GM21717 (cell line): ENCODE results near the gene CFAP119.
A peak's percentile ranks its signal among the peaks of the same experiment; 100 is the strongest.

Experiments used
- ATAC-seq: cut with Tn5 transposase; IDR thresholded peaks from one replicate; pipeline ENCODE4 v1.9.1; 2021; ENCODE audit warnings: mild to moderate bottlenecking, moderate library complexity; ENCODE audit not compliant: unreplicated experiment

The CFAP119 gene

DNA sequence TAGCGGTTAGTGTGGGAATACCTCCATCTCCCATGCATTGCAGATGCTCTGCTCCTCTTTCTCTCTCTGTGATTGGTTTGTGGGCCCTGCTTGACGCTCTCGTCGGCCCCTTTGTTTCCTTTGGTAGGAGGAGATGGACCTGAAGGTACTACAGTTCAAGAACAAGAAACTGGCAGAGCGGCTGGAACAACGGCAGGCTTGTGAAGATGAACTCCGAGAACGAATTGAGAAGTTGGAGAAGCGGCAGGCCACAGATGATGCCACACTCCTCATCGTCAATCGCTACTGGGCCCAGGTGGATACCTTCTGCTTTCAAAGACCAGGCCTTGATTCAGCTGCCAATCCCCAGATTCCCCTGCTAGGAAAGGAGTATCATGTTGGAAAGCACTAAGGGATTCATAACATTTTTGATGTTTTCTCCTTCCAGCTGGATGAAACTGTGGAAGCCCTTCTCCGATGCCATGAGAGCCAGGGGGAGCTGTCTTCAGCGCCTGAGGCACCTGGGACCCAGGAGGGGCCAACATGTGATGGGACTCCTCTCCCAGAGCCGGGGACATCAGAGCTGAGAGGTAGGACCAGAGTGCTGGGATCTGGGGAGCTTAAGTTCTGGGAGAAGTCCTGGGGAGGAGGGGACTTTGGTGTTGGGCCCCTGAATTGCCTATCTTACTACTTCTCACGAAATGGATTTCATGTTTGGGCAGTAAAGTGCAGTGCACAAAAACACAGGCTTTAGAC is 1.3 kb upstream of the CFAP119 start:
- ATAC-seq = no peak

DNA sequence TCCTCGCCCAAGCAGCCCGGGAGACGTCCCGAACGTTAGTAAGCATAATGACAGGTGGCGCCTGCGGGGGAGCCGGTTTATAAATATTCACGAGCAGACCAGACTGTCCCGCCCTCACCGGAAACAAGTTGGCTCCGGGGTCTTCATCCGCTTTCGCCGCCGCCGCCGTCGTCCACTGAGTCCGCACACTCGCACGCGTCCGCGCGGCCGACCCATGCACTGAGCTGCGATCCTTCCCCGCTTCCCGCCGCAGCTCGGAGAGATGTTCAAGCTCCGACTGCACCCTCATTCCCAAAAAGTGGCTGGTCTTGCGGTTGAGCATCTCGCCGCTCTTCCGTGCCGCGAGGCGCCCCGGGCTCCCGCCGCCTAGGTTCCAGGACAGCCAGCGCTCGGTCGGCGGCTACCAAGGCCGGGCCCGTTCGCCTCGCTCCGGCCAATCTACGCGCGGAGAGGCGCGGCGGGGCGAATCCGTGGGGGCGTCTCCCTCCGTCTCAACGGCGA is 385 bp downstream of the CFAP119 start:
- peak; percentile 19 for ATAC-seq

DNA sequence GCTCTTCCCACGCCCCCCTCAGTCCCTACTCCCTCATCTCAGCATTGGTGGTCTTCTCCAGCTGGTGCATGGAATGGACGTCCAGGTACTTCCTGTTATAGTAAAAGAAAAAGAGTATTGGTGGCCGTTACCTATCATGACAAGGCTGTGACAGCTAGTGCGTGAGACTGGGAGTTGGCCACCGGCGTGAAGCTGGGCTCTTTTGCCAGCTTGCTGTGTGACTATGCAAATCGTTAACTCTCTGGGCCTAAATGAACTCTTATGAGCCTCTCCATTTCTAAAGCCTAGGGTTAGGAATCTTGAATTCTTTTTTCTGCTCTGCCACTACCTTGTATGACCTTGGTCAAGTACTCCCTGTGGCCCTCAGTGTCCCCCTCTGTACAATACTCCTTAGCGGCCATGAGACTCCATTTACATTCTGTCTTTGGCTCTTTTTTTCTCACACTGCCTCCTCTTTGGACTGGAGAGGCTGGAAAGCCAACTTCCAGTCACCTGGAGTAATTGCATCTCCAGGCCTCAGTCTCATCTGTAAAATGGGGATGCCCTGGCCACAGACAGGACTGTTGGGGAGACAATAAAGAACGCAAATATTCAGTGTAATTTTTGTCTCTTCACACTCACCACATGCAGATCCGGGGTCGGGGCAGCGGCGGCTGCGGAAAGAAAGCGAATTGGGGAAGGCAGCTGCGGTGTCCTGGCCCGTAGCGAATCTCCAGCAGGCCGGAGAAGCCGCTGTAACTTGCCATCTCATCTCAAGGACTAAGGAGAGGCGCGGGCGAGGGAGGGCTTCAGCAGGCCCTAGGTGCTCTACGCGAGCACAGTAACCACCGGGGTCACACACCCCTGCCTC is 1.1 kb downstream of the CFAP119 start:
- no peak for ATAC-seq

DNA sequence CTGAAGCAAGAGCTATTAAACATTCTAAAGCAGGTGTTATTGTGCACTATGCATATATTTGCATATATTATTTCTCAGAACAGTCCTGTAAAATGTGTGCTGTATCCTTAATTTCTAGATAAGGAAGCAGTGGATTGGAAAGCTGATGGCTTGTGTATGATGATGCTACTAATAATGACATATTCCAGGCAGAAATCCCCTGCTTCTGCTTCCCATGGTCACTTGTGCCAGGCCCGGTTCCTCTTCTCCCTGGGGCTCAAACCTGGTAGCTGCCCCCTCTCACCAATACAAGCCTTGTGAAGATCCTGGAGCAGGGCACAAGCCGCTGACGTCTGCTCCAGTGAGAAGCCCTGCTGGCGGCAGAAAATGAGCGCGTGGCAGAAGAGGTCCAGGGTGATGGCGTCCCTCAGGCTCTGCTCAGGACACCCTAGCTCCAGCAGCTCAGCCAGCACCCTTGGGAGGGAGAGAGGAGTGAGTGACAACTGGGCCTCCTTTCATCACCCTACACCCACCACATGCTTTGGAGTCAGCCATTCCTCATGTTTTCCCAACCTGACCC is 1.8 kb downstream of the CFAP119 start:
- ATAC-seq = no peak

DNA sequence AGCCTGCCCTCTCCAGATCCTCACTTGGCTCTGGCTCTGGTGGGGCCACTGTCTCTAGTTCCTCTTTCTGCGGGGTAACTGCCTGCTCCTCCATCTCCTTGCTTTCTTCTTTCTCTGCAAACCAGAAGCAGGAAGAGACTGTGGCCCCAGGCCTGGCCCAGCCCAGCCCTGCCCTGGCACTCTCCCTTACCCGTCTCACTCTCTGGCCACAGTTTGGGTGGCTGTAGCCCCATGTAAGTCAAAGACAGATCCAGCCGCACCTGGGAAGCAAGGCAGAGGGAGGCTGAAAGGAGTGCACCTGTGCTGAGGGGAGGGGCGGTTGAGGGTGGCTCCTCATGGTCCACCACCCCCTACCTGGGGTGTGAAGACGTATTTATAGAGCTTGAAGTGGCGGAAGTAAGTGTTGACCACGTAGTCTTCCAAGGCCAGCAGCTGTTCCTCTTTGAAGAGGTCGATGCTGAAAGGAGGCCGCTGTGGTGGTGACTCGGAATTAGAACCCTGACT is 2.8 kb downstream of the CFAP119 start:
- ATAC-seq = no peak

DNA sequence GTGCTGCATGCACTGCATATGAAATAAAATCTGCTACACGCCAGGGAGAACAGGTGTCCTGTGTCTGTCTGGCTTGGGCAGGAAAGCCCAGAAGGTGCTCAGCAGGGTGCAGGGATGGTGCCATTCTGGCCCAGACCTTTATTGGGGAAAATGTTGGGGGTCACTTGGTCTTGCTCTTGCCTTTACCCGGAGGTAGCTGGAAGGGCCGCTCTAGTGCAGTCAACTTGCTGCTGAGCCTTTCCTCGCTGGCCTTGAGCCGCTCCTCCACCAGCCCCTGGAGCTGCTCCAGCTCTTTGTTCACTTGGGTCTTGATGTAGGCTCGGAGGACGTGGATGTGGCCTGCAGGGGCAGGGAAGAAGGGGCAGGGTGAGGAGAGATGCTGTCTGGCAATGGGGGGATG is 4.5 kb downstream of the CFAP119 start:
- no peak for ATAC-seq

DNA sequence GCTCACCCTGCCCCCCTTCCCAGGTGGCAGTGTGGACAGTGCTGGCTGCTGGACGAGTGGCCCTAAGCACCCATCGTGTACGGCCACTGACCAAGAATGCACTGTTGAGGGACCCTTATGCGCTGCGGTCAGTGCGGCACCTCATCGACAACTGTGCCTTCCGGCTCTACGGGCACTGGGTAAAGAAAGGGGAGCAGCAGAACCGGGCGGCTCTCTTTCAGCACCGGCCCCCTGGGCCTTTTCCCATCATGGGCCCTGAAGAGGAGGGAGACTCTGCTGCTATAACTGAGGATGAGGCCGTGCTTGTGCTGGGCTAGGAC is 5.1 kb downstream of the CFAP119 start:
- ATAC-seq = no peak

DNA sequence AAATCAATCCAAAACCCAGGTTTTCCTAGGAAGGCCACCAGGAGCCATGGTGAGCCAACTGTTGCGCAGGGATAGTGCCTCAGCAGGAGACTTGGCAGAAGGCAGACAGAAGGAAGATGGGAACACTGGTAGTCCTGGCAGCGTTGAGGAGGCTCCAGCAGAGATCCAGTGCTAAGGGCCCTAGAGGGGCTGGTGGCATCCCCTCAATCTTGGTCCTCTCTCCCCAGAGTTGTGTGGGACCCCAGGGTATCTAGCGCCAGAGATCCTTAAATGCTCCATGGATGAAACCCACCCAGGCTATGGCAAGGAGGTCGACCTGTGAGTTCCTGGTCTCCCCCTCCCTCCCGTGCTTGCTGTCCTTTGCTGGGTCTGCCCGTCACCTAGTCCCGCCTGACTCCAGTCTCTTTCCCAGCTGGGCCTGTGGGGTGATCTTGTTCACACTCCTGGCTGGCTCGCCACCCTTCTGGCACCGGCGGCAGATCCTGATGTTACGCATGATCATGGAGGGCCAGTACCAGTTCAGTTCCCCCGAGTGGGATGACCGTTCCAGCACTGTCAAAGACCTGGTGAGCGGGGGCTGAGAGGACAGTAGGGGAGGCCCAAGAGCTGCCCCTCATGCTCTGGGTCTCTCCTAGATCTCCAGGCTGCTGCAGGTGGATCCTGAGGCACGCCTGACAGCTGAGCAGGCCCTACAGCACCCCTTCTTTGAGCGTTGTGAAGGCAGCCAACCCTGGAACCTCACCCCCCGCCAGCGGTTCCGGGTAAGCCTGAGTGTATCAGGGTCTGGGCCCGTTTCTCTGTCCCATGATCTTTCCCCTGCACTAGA is 5.7 kb downstream of the CFAP119 start:
- ATAC-seq = no peak

DNA sequence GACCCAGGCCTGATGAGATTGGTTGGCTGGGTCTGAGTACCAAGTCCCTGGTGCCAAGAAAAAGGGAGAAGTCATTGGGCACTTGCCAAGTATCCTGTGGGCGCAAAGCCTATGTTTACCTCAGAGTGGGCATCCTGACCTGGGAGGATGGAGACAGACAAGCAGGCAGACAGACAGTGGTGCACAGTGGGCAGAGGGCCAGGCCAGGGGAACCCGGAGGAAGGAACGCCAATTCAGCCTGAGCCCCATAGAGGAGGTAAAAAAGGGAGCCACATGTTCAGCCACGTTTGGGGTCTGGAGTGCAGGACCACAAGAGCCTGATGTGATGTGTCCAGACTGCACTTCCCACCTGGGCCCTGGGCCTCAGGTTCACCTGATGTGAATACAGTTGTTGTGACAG is 8.3 kb downstream of the CFAP119 start:
- ATAC-seq = no peak

DNA sequence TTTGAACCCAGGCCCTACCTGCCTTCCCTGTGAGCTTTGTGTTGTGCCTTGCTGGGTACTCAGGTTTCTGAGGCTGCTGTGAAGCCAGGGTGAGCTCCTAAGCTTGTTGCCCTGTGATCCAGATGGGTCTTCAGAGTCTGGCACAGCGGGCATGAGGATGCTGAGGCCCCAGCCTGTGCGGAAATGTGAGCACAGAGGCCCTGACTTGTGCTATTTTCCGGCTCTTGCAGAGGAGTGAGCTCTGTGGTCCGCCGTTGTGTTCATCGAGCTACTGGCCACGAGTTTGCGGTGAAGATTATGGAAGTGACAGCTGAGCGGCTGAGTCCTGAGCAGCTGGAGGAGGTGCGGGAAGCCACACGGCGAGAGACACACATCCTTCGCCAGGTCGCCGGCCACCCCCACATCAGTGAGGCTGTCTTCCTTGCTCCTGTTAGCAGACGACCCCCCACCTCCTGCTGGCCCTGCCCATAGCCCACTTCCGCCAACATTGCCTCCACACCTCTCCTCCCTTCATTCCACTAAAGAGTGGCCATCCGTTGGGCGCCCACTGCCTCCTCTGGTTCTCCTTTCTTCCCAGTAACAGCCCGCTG is 10.9 kb downstream of the CFAP119 start:
- ATAC-seq = no peak

DNA sequence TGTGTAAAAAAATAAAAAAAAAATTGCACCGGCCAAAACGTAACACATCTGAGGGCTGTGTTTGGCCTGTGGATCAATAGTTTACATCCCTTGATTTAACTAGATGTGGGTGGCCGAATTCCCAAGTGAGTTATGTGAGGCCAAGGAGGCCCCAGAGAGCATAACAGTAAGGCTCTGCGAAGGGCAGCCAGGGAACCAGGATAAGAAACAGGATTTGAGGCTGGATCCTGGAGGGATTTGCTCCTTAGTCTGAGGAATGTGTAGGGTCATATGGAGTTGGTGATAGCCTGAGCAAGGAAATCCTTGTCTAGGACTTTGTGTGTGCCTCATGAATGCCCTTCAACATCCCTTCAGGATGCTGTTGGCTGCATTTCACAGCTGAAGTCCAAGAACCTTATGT is 11.7 kb downstream of the CFAP119 start:
- no peak for ATAC-seq

DNA sequence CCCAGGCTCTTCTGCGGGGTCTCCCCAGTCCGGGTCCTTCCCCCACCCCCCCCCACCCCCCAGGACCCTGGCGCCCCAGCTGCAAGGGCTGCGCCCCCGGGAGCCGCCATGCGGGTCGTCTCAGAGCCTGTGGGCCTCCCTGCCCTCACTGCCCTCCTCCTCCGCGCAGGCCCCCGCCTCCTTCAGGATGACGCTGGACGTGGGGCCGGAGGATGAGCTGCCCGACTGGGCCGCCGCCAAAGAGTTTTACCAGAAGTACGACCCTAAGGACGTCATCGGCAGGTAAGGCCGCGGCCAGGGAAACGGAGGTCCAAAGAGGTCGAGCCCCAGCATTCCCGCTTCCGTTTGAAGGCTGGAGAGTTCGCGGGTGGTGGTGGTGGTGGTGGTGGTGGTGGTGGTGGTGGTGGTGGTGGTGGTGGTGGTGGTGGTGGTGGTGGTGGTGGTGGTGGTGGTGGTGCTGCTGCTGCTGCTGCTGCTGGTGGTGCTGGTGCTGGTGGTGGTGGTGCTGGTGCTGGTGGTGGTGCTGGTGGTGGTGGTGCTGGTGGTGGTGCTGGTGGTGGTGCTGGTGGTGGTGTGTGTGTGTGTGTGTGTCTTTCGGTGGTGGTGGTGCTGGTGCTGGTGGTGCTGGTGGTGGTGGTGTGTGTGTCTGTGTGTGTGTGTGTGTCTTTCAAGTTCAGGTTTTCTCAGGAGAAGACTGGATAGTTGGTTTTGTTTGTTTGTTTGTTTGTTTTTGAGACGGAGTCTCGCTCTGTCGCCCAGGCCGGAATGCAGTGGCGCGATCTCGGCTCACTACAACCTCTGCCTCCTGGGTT is 13.0 kb downstream of the CFAP119 start:
- peak; percentile 14 for ATAC-seq

DNA sequence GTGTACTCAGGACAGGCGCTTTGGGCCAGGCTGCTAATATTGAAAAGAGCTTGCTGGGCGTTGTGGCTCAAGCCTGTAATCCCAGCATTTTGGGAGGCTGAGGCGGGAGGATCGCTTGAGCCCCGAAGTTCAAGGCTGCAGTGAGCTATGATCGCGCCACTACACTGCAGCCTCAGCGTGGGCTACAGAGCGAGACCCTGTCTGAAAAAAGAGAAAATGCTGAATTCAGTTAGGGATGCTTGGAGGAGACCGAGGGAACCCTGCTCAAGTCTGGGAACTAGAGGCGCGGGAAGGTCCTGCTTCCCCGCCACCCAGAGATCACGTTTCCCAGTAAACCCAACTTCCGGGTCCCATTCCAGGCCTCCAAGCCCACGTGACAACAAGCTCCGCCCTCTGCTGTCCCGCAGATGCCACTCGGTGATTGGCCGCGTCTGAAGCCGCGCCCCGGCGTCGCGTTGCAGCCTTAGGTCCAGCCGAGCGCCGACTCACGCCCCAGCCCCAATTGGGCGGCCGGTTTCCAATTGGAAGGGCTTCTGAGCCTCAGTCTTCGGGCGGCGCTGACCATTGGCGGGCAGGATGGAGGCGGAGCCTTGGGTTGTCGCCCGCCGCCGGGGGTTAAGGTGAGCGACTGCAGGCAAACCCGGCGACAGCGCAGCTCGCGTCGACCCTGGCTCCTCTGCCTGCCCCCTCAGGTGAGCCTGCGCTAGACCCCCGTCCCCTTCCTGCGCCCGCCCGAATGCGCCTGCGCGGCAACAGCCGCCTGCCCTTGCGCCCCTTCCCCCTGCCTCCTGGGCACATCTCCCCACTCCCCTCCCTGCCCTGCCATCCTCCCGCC is 13.8 kb downstream of the CFAP119 start, which contains the start of gene PHKG2:
PHKG2 (plus strand) TSS at position 627 of the 835 bp plus-strand sequence. CDS start 396 bp downstream, outside the sequence.
- peak; percentile 89 for ATAC-seq

DNA sequence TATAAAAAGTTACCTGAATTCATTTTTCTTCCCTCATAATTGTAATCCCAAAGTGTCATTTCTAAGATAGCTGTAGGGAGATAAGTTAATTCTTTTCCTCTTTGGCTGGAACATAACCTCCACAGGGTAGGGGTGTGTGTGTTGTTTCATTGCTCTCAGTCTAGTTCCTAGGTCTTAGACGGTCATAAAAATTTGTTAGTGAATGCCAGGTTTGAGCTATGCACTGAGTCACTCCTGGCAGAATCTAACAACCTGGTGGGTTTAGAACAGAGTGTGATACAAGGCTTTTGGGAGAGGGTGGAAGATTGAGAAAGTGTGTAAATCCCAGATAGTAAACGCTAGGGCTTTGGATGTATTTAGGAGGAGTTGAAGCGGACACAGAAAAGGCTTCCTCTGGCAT is 14.5 kb downstream of the CFAP119 start:
- no peak for ATAC-seq

DNA sequence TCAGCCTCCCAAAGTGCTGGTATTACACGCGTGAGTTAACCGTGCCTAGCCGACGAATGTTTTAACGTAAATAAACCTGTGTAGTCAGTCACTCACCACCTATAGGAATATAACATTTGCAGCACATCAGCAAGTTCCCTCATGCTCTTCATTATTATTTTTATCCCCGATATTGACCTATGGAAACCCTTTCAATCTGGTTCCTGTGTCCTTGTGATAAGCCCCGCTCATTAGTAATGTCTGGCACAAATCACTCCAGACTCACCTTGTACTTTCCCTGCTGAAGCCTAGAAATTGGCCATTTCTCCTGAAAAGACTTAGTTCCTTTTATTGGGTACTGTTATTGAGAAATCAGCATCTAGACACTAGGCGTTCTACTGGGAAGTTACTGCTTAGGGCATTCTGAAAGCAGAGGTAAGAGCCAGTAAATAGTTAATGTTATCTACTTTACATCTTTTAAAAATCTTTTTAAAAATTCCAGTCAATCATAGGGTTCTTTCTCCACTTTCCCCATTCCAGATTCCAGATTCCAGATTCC is 15.2 kb downstream of the CFAP119 start:
- ATAC-seq = no peak

DNA sequence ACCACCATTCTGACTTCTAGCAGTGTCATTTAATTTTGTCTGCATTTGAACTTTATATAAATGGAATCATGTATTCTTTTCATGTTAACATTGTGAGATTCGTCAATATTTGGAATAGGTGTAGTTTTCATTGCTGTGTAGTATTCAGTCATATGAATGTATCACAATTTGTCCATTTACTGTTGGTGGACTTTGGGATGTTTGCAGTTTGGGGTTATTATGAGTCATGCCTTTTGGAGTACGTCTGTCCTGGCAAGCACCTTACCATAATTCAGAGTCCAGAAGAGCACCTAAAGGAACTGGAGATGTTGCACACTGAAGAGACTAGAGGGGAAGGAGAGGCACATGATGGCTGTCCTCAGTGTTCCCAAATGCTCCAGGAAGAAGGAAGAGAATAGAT is 16.8 kb downstream of the CFAP119 start:
- no peak for ATAC-seq

DNA sequence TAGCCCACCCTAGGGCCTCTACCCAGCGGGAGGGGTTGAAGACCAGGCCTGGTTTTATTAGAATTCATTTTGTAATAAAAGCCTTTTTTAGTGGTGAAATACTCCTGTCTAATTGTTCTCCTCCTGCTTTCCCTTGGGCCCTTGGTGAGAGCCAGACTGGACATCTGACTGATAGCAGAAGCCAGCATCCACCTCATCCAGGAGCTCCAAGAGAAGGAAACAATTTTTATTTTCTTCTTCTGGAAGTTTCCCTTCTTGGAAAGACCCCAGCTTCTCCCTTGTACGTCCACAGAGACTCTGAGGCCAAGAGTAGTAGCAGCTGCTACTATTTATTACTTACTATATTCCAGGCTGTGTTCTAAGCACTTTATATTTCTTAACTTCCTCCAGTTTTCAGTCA is 17.7 kb downstream of the CFAP119 start:
- ATAC-seq = no peak

DNA sequence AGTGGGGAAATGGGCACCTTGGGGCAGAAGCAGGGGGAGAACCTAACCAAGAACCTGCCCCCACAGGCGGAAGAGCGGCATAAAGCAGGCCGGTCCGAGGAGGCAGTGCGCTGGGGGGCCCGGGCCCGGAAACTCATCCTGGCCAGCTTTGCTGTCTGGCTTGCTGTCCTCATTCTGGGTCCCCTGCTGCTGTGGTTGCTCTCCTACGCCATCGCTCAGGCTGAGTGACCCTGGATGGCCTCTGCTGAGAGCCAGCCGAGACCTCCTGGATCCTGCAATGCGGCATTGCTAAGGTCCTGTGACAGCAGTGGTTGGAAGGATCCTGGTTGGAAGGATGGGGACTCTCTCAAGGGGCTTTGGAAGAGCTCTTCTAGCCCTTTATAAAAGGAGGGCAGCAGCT is 18.1 kb downstream of the CFAP119 start:
- no peak for ATAC-seq
